GM21526 (cell line): ENCODE data around the gene PRCD.

ENCODE experiments used
- ATAC-seq: cut with Tn5 transposase; IDR thresholded peaks from one replicate; pipeline ENCODE4 v1.9.1; 2021; ENCODE audit warnings: moderate library complexity; ENCODE audit not compliant: unreplicated experiment, low FRiP score

Gene PRCD, protein sequence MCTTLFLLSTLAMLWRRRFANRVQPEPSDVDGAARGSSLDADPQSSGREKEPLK

DNA sequence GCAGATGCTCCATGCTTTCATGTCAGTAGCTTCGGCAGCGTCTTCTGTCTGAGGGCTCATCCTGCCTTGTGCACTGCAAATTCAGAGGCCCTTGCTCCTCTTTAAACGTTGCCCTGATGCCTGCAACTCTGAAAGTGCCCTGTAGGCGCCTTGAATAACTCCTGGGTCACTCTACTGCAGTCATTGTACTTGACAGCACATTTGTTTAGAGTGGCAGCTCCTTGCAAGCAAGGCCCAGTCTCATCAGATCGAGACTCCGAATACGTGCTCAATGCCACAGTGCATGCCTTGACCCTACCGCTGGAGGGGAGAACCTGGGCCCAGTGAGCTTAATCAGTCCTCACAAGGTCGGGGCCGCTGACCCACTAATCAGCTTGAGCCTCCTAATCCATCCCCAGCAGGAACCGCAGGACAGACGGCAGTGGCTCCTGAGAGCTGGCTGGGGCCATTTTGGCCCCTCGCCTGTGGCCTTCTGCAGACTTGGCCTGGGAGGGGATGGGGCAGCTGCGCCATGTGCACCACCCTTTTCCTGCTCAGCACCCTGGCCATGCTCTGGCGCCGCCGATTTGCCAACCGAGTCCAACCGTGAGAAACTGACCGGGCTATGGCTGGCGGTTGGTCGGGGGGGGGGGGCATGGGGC, at the start of gene PRCD:
Gene PRCD, plus strand, starts transcription at position 414 of the 641 bp plus-strand sequence. Its CDS starts 98 bp downstream, at position 512.
- no peak for ATAC-seq

DNA sequence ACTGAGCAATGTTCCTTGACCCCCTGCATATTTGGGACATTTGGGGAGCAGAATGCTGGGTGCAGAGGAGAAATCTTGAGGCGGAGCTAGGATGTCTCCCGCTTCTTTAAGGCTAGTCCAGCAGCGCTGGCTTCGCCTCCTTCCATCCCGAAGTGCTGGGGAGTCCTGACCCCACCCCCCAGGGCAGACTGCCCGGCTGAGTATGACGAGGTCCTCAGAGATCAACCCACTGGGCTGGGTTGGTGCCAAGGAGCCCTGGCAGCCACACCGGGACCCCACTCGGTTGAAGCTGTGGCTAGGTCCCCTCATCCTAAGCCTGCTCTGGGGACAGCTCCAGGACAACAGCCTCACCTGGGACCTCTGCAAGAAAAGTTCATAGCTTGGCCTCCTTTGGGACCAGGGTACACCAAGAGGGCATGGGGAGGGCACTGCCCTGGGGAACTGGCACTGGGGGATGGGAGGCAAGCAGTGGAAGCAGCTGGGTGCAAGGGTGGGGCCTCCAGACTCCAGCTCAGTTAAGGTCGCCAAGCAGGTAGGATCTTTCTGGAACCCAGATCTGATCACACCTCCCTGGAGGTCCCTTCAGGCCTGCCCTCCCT, 49.6 kb upstream of the PRCD start:
- no peak for ATAC-seq

DNA sequence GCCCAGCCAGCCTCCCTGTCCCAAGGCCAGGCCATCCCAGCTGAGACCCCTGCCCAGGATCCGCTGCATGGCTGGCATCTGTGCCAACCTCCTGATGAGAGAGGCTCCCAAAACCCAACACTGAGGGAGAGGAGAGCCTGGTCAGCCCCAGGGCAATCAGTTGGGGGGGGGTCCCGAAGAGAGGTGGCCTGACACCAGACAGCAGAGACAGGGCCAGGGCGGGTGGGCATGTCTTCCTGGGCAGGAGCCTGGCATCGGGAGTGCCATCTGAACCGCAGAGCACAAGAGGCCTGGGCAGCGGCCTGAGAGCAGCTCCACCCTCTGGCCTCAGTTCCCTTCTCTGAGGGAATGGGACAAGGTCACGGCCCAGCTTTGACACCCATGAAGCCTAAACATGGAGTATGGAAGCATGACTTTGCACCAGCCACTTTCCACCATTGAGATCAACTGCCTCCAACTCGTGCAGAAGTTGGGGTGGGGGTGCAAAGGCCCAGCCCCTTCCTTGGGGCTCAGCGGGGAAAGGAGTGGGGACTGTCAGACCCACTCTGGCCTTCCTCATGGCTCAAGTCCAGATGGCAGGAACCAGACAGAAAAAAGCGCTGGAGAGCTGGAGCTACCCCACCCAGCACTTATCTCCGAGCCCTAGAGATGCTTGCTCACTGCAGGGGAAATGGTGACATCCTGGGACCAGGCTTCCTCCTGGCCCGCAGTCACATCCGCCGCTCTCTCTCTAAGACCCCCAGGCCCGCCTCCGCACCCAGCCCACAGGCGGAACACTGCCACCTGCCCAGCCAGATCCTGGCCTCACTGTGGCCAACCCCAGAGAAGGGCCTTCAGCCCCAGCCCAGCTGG, 48.3 kb upstream of the PRCD start:
- ATAC-seq = no peak

DNA sequence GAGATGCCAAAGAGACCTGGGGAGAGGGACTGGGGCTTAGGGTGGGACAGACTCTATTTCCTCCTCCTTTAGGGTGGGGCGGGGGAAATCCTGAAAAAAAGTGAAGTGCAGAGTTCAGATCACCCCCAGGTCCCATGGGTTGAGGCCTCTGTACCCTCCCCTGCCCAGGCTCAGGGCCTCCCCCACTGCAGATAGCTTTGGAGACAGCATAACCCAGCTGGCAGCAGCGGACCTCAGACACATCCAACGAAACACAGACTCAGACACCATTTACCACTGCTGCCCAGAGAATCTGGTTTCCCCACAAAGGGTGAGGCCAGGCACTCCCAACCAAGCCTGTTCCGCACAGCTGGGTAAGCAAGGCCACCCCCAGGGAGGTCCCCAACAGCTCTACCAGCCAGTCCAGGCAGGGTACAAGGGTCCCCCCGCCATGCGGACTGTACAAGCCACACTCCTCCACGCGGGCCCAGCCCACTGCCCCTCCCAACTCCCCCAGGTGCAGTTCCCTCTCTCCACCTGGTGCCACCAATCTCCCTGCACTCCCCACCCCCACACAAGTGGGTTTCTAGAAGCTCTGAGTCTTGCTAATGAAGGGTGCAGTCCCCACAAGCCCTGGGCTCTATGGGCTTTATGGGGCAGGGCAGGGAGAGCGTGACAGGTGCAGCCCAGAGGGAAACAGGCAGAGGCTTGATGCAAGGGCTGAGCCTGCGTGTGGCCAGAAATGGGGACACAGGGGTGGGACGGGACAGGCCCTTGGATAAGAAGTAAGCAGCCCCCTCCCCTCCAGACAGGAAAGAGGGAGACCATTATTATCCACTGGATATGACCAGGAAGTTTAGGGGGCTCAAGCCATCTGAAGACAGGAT, 47.5 kb upstream of the PRCD start:
- no peak for ATAC-seq

DNA sequence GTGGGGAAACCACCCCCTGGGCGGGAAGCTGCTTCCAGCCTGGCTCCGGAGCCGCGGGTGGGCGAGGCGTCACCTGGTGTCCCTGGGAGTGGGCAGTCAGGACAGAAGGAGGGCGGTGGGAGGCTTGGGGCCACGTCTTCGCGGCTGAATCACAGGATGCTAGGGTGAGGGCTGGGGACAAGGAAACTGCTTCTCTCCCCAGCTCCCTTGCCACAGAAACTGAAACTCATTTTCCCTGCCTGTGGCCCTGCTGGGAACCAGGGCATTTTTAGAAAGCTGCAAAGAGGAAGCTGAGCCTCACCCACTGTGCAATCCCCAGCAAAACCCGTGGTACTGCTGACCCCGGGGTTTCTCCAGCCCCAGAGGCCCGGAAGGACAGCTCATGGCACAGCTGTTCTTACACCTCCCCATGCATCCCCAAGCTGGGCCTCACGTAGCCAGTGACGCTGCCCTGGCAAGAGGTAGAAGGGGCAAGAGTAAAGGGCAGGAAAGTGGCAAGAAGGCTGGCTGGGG, 46.8 kb upstream of the PRCD start:
- no peak for ATAC-seq

DNA sequence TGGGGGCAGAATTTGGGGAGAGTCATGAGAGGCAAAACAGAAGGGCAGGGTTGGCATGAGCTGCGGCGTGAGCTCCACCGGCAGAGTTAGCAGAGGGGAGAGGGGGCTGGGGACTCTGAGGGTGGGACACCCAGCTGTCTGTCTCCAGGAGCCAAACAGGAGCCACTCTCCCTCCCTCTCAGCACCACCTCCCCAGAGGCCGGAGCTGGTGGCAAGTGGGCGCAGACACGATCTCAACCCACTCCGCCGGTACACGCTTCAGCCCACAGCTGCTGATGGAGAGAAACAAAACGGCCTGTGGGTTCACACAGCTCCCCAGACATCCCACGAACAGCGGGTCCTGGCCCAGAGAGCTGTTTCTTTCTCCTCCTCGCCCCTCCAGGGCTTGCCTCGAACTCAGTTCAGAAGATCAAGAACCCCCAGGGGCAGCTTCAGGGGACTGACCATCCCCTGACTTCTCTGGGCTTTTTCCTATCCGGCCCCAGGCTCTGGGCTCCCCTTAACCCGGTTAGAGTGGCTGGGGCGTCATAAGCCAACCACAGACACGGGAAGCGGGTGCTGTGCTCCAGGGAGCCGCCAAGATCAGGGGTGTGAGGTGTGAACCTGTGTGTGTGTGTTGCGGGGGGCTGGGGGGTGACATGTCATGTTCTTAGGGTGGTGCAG, 46.2 kb upstream of the PRCD start:
- ATAC-seq = no peak

DNA sequence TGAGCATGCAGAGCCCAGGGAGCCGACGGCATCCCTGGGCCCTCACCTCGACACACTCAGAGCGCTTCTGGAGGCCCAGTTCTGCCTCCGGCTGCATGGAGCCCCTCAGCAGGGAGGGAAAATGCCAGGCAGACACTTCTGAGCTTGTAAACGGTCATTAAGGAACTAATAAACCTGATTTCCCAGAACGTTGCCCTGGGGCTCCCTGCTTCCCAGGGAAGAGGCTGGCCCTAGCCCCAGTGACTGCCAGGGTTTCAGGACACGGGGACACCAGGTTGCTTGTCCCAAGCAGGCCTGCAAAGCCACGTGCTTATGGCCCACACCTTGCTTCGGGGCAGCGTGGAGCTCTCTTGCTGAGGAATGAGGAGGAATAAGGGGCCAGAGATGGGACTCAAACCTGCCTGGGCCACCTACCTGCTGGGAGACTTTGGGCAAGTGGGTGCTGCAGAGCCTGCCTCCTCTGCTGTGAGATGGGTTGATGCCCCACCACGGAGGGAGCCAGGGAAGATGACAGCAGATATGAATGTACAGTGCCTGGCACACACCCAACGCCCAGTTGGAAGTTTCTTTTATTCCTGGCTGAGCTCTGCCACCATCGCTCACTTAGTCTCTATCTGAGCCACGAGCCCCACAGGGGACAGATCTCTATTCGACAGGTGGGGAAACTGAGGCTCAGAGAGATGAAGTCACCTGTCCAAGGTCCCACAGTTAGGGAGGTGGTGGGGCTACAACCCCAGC, 44.0 kb upstream of the PRCD start:
- ATAC-seq = no peak

DNA sequence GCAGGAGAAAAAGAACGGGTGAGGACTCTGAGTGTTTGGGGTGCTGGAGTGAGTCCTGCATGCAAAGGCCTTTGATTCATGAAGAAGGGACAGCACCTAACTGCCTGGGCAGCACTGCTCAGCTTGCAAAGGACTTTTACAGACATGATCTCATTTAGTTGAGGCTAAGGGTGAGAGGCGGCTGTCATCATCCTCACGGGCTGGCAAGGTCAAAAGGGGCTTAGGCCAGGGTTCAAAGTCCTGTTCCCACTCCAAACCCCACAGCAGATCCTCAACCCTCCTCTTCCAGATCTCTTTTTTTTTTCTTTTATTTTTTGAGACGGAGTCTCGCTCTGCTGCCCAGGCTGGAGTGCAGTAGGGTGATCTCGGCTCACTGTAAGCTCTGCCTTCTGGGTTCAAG, 43.4 kb upstream of the PRCD start:
- no peak for ATAC-seq

DNA sequence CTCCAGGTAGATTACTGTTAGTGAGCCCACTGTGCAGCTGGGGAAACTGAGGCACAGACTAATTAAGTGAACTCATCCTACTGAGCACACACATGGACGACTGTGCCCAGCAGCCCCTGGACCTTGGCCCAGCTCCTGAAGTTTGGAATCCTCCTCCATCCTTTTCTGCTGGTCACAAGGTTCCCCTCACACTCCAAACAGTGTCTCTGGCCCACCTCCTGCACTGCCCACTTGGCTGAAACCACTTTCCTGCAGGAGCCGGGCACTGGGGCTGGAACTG, 42.2 kb upstream of the PRCD start:
- no peak for ATAC-seq

DNA sequence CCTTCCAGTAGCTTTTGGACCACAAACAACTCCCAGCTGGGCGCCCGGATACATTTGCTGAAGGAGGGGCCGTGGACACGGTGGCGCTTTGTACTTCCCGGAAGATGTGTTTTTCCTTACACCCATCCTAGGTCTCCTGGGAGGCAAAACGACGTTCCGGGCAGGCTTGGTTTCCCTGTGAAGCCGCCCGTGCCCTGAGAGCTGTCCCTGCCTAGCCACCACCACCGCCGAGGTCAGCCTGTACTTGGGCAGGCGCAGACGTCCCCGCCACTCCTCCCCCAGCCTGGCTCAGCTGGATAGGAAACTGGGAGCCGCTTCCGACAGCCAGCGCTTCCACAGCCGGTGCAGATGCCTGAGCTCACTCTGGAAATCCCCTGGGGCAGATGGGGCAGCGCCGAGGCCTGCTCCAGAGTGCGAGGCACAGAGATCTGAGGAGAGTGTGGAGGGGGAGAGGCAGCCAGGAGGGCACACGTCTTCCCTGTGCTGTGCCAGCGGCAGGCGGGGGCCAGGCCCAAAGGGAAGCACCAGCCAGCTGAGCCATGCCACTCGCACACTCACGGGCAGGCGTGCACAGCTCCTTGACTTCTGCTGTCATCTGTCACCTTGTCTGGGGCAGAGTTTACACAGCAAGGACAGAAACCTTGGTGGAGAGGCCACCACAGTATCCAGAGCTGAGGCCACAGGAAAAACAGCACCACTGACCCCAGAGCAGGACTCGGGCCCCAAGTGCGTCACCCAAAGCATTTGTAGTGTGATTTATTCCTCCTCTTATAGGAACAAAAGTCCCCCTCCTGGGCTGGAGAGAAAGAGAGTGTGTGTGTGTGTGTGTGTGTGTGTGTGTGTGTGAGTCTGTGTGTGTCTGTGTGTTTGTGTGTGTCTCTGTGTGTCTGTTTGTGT, 41.6 kb upstream of the PRCD start:
- no peak for ATAC-seq

DNA sequence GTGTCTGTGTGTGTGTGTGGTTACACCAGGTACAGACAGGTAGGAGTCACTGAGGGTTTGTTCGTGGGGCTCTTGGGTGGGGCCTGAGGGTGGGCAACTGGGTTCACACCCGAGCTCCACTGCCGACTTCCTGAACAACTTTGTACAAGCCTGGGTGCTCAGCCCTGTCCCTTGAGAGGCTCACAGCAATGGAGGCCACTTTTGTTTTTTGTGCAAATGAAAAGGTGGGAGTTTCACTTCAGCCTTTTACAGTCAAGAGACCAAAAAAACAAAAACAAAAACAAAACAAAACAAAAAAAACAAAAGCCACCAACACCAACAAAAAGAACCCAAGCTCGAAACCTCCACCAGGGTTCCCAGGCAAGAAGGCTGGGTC, 41.0 kb upstream of the PRCD start:
- no peak for ATAC-seq

DNA sequence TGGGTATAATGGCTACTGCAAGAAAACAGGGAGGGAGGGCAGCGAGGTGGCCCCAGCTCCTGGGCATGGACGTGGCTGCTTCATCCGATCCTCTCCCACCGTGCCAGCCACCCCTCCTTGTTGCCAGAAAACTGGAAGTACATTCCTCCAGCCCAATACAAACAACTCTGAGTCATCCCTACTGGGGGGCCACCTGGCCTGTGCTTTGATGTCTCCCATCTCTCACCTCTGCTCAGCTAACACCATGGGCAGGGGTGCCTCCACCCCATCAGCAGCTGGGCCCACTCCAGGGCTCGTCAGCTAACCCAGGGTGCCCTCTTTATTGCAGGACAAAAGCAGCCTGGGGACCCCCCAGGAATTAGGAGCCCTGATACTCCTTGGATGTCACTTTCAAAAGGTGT, 40.6 kb upstream of the PRCD start:
- no peak for ATAC-seq

DNA sequence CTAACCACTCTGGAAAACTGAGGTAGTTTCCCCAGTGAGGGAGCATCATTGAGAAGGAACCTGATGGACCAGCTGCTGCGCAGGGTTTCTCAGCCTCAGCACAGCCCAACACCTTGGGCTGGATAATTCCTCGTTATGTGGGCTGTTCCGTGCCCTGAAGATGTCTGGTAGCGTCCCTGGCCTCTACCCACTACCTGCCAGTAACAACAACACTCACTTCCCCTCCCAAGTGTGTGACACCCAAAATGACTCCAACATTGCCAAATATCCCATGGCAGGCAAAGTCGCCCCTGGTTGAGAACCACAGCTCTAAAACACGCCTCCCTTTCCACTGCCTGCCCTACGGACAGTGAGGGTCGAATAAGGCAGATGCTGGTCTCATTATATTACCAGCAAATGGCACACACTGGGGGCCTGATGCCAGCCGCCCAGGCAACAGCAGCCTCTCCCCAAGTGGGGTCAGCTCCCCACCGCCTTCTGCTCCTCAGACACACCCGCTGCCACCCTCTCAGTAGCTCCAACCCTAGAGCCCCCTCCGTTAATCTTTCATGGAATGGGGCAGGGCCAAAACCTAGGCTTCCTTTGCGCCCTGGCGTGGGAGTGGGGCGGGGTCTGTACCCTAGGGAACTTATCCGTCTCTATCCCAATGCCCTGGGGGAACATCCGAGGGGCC, 39.6 kb upstream of the PRCD start:
- ATAC-seq = no peak

DNA sequence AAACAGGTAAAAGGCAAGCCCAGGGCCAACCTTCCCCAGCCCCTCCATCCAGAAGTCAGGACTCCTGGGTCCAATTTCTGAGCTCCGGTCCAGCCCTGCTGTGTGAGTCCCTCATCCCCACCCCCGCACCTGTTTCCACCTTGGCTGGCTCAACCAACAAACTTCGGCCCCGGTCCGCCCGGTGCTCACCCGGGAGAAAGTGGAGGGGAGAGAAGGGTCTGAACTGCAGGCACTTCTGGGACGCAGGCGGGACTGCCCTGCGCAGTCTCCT, 39.2 kb upstream of the PRCD start:
- ATAC-seq = no peak

DNA sequence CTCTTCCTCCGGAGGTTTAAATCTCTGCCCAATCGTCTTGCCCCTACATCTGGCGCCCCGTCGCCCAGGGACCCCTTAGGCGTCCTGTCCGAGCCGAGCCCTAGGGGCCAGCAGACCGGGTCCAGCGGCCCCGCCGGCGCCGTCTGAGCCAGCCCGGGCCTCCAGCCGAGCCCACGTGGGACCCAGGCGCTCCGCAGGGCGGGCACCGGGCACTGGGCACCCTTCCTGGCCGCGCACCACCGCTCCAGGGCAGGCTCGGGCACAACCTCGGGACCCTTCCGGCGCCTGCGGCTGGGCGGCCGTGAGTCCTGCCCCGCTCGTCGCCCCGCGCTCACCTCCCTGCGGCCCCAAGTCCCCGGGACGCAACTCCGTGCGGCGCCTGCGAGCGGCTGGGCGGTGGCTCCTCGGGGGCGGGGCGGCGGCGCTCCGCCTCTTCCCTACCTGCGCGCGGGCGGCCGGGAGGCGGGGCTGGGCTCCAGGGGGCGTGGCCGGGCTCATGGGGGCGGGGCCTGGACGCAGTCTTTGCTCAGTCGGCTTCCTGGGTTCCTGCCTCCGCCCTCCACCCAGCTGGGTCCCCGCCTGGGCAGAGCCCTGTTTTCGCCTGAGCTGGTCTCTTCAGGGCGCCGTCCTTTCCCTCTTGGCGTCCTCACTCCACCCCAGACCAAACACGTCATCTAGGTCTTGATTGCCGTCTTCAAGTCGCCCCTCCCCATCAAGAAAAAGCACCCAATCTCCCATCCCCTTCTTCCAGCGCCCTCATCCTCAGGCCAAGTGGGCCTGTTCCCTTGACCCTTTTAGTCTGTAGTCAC, 38.6 kb upstream of the PRCD start, which contains the start of gene RHBDF2:
Gene RHBDF2, minus strand, starts transcription at position 406 of the 809 bp plus-strand sequence. CDS start 19,899 bp downstream, outside the sequence.
- ATAC-seq = peak; percentile 56

DNA sequence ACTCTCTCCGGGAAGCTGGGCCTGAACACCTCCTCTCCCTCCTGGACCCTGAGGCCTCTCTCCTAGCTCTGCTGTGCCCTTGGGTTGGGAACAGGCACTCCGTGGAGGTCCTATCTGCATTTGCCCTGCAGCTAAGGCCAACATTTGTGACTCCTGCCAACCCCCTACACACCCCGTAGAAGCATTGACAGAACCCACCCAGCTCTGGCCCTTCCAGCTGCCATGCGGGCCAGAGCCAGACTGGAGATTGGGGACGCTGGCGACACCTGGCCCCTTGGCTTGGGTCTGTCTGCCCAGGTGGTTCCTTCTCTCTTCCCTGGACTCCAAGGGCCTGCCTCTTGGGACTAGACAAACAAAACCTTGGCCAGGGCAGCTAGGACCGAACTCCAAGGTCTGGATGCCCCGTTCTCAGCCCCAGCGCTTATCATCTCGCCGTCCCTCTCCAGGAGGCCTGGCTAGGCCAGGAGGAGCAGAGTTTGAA, 38.0 kb upstream of the PRCD start:
- no peak for ATAC-seq
